Subcutaneous abdominal adipose tissue (tissue), 5 donors: Measurements from ENCODE around the gene PPID.
A peak's percentile ranks its signal among the peaks of the same experiment; 100 is the strongest.
"Not testable (repeated sequence)": the region's sequence is repeated elsewhere in the genome, so short reads cannot be mapped to it uniquely, and the experiment has no call there.

Source experiments
- H3K27ac ChIP-seq: one replicate; pipeline ENCODE4 v1.7.0; 2013; ENCODE audit warnings: low read depth, mild to moderate bottlenecking, inconsistent platforms, low read length, moderate library complexity
- H3K27me3 ChIP-seq, 5 donors: one replicate each; pipeline ENCODE4 v1.7.0; 2013; ENCODE audit warnings: low read length in 5 of 5, inconsistent platforms in 1 of 5; ENCODE audit not compliant: control insufficient read depth in 5 of 5, insufficient read depth in 4 of 5
- H3K36me3 ChIP-seq, 5 donors: one replicate each; pipeline ENCODE4 v1.7.0; 2013; ENCODE audit warnings: low read length in 5 of 5; ENCODE audit not compliant: control insufficient read depth in 5 of 5, insufficient read depth in 5 of 5
- H3K4me1 ChIP-seq, 5 donors: one replicate each; pipeline ENCODE4 v1.7.0; 2013; ENCODE audit warnings: low read length in 5 of 5, mild to moderate bottlenecking in 3 of 5, moderate library complexity in 1 of 5; ENCODE audit not compliant: control insufficient read depth in 5 of 5, insufficient read depth in 5 of 5
- H3K4me3 ChIP-seq, 5 donors: one replicate each; pipeline ENCODE4 v1.7.0; 2013; ENCODE audit warnings: low read length in 5 of 5, low read depth in 1 of 5
- H3K9ac ChIP-seq, 5 donors: one replicate each; pipeline ENCODE4 v1.7.0; 2013; ENCODE audit warnings: low read length in 5 of 5, mild to moderate bottlenecking in 4 of 5, moderate library complexity in 3 of 5
- H3K9me3 ChIP-seq, 5 donors: one replicate each; pipeline ENCODE4 v1.7.0; 2013; ENCODE audit warnings: low read length in 5 of 5; ENCODE audit not compliant: control insufficient read depth in 5 of 5
- donor health status: healthy.
- donor health status: healthy.
- donor health status: healthy.
- donor health status: healthy.
- donor health status: healthy.

Gene PPID

DNA sequence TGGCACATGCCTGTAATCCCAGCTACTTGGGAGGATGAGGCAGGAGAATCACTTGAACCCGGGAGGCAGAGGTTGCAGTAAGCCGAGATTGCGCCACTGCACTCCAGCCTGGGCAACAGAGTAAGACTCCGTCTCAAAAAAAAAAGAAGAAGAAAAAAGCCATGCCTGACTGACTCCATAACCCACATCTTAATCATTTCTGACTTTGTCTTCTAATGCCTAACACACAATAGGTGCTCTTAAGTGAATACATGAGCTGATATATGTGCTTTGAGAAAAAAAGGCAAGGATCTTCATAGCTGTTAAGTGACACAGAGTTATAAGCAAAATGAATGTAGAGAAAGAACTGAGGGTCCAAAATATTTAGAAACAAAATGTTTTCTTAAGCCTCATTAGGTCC, 10.6 kb downstream of the PPID start:
- not testable (repeated sequence) for H3K9ac ChIP-seq, H3K9me3 ChIP-seq, H3K27me3 ChIP-seq, H3K4me3 ChIP-seq, H3K4me1 ChIP-seq, H3K27ac ChIP-seq
- H3K36me3 ChIP-seq: peaks cover 60 to 85% (median 71%) of the 10 kb centered on the region in 5 donors

DNA sequence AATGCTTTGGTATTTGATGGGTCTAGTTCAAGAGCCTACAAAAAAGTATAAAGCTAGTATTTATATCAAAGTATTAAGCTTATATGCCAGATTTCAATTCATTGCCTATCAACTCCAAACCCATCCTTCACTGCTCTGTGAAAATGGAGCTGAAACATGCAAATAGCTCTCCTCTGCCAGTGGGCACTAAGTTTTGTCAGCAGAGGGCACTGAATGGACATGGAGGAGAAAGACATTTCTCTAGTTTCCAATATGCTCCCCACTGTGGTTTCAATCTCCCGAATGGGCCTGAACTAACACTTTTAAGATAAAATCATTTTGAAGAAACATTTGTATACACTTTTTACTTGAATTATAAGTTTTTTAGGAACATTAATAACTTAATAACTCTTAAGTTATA, 12.4 kb downstream of the PPID start:
- Histone ChIP-seq H3K9me3 (no peaks in the 10 kb centered on the region), H3K27me3 (no peaks in the 10 kb centered on the region), H3K4me3 (no peak overlapping the region), H3K27ac (no peak overlapping the region), H3K4me1 (no peaks in the 10 kb centered on the region), H3K9ac (no peak overlapping the region), H3K36me3 (peaks cover 73 to 88% (median 77%) of the 10 kb centered on the region in 5 donors)

DNA sequence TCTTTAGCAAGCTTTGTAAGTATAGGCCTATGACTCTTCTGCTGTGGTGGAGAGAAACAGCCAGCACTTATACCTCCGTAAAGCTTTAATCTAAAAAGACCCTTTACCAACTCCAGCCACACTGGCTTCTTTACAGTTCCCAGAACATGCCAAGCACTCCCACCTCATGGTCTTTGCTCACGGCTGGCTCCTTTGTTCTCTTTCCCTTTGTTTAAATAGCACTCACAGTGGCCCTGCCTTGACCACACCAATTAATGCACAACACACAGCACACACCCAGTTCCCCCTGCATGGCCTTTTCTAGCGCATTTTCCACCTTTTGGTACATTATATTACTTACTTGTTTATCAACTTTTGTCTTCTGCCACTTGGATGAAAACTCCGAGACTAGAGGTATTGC, 18.9 kb downstream of the PPID start:
- H3K27ac ChIP-seq: no peak overlapping the region
- no peak overlapping the region for H3K4me3 ChIP-seq
- H3K36me3 ChIP-seq: peaks cover 49 to 75% (median 60%) of the 10 kb centered on the region in 5 donors
- H3K9me3 ChIP-seq: no peaks in the 10 kb centered on the region
- no peak overlapping the region for H3K9ac ChIP-seq
- no peaks in the 10 kb centered on the region for H3K27me3 ChIP-seq
- no peaks in the 10 kb centered on the region for H3K4me1 ChIP-seq

DNA sequence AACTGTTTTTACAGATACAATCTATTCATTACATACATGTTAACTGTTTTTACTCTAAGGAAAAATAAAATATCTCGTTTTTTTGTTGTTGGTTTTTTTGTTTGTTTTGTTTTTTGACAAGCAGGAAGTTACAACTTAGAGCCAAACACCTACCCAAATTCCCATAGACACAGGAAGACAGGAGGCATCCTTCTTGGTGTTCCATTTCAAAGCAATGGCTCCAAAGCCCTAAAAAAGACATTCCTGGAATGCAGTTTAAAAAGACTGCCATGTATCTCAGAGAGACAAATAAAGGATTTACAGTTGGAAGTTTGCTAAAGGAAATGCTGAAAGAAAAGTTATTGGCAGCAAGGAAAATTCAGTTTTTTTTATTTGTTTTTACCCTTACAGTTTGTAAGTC, 34.4 kb downstream of the PPID start:
- Histone ChIP-seq H3K36me3 (peaks cover 18 to 42% (median 35%) of the 10 kb centered on the region in 5 donors), H3K4me3 (no peak overlapping the region)

DNA sequence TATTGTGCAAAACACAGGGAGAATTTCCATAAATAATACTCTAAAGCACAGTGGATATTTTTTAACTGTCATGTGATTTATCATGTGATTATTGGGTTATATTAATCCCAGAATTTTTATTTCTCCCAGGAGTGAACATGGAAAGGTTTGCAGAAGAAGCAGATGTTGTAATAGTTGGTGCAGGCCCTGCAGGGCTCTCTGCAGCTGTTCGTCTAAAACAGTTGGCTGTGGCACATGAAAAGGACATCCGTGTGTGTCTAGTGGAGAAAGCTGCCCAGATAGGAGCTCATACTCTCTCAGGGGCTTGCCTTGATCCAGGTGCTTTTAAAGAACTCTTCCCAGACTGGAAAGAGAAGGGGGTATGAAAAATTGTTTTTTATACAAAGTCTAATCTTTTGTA, 41.1 kb downstream of the PPID start:
- H3K9ac ChIP-seq: no peak overlapping the region
- no peak overlapping the region for H3K4me3 ChIP-seq
- H3K27me3 ChIP-seq: no peaks in the 10 kb centered on the region
- H3K36me3 ChIP-seq: peaks cover 12 to 26% (median 22%) of the 10 kb centered on the region in 5 donors
- H3K4me1 ChIP-seq: peaks cover 0 to 13% (median 8%) of the 10 kb centered on the region in 5 donors
- H3K9me3 ChIP-seq: no peaks in the 10 kb centered on the region
- peak overlapping the region; percentile 14 for H3K27ac ChIP-seq

More for the DNA sequence above, 34.4 kb downstream of the PPID start:
- Histone ChIP-seq H3K27ac (no peak overlapping the region), H3K4me1 (peaks cover 0 to 6% (median 0%) of the 10 kb centered on the region in 5 donors), H3K9me3 (no peaks in the 10 kb centered on the region), H3K27me3 (no peaks in the 10 kb centered on the region), H3K9ac (no peak overlapping the region)

DNA sequence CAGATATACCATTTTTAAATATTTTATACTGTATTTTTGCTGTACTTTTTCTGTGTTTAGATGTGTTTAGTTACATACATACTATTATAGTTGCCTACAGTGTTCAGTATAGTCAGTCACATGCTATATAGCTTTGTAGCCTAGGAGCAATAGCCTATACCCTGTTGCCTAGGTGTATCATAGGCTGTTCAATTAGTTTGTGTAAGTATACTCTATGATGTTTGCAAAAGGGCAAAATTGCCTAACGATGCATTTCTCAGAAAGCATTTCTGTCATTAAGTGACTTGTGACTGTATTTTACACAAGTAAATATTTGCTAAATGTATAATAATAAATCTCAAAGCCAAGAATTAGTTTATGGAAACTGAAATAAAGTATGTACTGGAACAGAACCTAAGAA, 41.6 kb downstream of the PPID start:
- peaks cover 8 to 22% (median 17%) of the 10 kb centered on the region in 5 donors for H3K36me3 ChIP-seq
- H3K27ac ChIP-seq: peak overlapping the region; percentile 14

DNA sequence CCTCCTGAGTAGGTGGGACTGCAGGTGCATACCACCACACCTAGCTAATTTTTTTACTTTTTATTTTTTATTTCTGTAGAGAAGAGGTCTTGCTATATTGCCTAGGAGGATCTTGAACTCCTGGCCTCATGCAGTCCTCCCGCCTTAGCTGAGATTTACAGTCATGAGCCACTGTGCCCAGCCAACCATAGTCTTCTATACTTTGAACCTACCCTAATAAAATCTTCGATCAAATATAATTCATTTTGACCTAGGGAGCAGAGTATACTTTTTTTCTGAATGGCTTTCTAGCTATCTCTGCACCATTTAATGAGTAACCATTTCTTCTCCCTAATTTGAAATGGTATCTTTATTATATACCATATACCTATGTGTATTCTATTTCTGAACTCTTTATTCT, 44.4 kb downstream of the PPID start:
- Histone ChIP-seq H3K36me3 (peaks cover 0 to 4% (median 0%) of the 10 kb centered on the region in 5 donors), H3K4me1 (peaks cover 0 to 19% (median 8%) of the 10 kb centered on the region in 5 donors), H3K27me3 (no peaks in the 10 kb centered on the region), H3K27ac (no peak overlapping the region), H3K4me3 (no peak overlapping the region), H3K9ac (no peak overlapping the region), H3K9me3 (no peaks in the 10 kb centered on the region)

More for the DNA sequence above, 41.6 kb downstream of the PPID start:
- no peak overlapping the region for H3K4me3 ChIP-seq
- no peaks in the 10 kb centered on the region for H3K27me3 ChIP-seq
- H3K9ac ChIP-seq: no peak overlapping the region
- peaks cover 0 to 13% (median 8%) of the 10 kb centered on the region in 5 donors for H3K4me1 ChIP-seq
- H3K9me3 ChIP-seq: no peaks in the 10 kb centered on the region

DNA sequence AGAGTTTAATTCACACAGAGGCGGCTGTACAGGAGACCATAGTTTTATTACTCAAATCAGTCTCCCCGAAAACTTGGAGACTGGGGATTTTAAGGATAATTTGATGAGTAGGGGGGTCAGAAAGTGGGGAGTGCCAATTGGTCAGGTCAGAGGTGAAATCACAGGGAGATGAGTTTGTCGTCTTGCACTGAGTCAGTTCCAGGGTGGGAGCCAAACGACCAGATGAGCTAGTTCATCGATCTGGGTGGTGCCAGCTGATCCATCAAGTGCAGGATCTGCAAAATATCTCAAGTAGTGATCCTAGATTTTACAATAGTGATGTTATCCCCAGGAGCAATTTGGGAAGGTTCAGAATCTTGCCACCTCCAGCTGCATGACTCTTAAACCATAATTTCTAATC, 47.1 kb downstream of the PPID start:
- Histone ChIP-seq H3K9ac (no peak overlapping the region), H3K27me3 (peaks cover 0 to 2% (median 0%) of the 10 kb centered on the region in 5 donors), H3K36me3 (no peaks in the 10 kb centered on the region), H3K4me3 (no peak overlapping the region), H3K27ac (no peak overlapping the region), H3K9me3 (no peaks in the 10 kb centered on the region), H3K4me1 (peaks cover 4 to 26% (median 16%) of the 10 kb centered on the region in 5 donors)

DNA sequence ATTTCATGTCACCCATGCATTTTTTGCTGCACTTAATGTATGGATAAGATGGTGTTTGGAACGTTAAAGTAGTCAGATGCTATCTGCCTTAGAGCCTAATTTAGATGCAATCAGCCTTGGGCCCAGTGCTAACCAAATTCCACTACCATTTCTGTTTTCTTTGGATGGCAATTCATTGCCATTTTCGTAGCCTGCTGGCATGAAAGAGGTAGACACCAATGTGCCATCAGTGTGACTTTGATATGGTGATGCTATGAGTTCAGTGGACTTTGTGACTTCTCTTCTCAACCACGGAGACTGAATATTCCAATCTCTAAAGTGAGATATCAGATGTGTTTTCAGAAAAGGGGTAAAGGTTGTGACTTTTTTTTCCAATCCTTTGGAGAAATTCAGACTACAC, 49.6 kb downstream of the PPID start:
- Histone ChIP-seq H3K9me3 (no peaks in the 10 kb centered on the region), H3K4me1 (peaks cover 8 to 35% (median 26%) of the 10 kb centered on the region in 5 donors), H3K36me3 (no peaks in the 10 kb centered on the region), H3K9ac (no peak overlapping the region), H3K27ac (no peak overlapping the region), H3K27me3 (peaks cover 0 to 2% (median 0%) of the 10 kb centered on the region in 5 donors), H3K4me3 (no peak overlapping the region)

DNA sequence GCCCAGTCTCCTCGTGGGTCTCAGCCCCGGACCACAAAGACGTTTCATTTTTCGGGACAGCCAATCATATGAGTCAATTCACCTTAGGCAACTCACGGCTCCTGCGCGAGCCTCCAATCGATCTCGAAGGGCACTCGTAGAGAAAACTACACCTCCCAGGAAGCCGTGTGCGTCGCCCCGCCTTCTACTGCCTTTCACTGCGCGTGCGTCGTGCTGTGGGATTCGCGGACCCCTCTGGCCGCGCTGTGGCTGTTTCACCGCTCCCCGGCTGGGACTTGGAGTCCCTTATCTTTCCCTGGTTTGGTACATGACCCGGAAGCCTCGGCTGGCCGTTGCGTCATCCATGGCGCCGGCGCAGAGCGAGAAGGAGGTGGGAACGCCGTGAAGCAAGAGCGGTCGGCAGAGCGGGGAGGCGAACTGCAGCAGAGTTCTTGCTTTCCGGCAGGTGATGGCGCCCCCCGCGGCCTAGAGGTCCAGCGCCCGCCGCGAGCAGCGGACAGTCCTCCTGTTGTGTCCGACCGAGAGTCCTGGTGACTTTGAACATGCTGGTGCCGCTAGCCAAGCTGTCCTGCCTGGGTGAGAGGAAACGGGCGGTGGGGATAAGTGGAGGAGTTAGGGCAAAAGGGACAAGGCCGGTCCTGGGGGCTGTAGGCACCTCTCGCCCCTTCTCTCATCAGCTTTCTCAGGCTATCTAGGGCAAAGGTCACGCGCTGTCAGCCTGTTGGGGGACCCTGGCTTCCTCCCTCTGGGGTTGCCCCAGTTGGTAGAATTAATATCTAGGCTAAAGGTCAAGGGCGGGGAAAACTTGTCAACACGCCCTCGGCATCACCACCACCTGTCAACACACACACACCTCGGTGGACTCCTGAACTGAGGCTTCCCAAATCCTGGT, 51.0 kb downstream of the PPID start, which contains the start of gene ETFDH:
Gene ETFDH, plus strand, starts transcription at position 382 of the 892 bp plus-strand sequence. Its CDS starts 161 bp downstream, at position 543.
- Histone ChIP-seq H3K9ac (peak within 1 kb of the TSS; percentile 86 to 99 (median 97)), H3K9me3 (no peaks in the 10 kb centered on the region), H3K4me1 (peaks cover 8 to 33% (median 26%) of the 10 kb centered on the region in 5 donors), H3K4me3 (peak within 1 kb of the TSS; percentile 87 to 99 (median 98)), H3K27ac (peak within 1 kb of the TSS; percentile 99), H3K27me3 (peaks cover 0 to 2% (median 0%) of the 10 kb centered on the region in 5 donors), H3K36me3 (no peaks in the 10 kb centered on the region)
